ENCODE measurements around the gene CLDN5.

DNA sequence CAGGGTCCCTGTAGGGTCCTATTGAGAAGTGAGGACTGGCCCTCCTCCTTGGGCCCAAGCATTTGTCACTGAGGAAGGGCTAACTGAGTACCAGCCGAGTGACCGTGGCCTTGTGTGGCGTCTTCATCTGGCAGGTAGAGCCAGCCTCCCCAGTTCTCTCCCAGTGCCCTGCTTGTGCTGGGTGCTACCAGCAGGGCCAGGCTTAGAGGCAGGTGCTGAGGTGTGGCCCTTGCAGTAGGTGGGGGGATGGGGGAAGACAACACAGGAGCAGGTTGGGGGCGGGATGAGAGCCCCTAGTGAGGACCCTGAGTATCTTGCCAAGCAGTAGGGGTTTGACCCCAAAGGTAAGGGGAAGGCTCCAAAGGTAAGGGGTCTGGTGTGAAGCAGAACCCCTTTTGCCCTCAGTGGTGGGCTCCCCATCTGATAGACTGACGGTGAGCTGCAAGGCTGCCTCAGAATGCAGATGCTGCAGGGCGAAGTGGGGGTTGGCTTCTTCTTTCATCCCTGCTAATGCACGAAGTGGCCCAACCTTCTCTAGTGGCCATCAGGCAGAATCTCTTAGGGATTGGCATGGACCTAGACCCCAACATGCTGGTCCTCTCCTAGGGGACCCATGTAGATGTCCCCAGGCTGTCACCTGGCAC lies 24.9 kb downstream of the CLDN5 start:
- TF ChIP-seq, protein P1, sequence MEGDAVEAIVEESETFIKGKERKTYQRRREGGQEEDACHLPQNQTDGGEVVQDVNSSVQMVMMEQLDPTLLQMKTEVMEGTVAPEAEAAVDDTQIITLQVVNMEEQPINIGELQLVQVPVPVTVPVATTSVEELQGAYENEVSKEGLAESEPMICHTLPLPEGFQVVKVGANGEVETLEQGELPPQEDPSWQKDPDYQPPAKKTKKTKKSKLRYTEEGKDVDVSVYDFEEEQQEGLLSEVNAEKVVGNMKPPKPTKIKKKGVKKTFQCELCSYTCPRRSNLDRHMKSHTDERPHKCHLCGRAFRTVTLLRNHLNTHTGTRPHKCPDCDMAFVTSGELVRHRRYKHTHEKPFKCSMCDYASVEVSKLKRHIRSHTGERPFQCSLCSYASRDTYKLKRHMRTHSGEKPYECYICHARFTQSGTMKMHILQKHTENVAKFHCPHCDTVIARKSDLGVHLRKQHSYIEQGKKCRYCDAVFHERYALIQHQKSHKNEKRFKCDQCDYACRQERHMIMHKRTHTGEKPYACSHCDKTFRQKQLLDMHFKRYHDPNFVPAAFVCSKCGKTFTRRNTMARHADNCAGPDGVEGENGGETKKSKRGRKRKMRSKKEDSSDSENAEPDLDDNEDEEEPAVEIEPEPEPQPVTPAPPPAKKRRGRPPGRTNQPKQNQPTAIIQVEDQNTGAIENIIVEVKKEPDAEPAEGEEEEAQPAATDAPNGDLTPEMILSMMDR (IDR thresholded peaks at IDR 0.05) = no peak
- TF ChIP-seq EZH2 (IDR thresholded peaks at IDR 0.05) (no peak), EZH2phosphoT487 (IDR thresholded peaks at IDR 0.05) (no peak)

Data from neural progenitor cell (in vitro differentiated cells).